Raji (cell line): Measurements from ENCODE around the gene MTR.

Experiments
- POLR2A ChIP-seq: IDR thresholded peaks from 2 replicates; pipeline ENCODE4 v1.6.1; 2011; ENCODE audit warnings: low read depth, low read length, control low read depth; ENCODE audit not compliant: insufficient read depth

MTR gene

DNA sequence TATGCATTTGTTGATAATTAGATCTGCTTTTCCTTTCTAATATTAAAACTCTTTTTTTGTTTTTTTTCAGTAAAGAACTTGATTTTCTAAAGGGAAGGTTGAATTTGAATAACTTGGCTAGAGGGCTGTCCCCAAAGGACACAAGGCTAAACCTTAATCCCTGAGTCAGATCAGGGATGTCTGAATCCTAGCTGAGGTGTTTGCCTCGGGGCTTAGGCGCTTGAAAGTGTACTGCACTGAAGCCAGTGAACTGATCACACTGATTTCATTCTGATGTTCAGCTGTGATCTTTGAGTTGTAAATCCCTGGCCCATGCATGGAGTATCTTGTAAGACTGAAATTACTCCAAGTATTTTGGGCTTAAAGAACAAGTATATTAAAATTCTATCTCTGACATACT lies 42.8 kb downstream of the MTR start:
- TF ChIP-seq POLR2A: no peak

- no peak for TF ChIP-seq POLR2A
Measured at GRCh38 chr1:236841341-236841740, 46.2 kb downstream of the MTR start.

- no peak for TF ChIP-seq POLR2A
Measured at GRCh38 chr1:236844499-236845271, 49.6 kb downstream of the MTR start.

DNA sequence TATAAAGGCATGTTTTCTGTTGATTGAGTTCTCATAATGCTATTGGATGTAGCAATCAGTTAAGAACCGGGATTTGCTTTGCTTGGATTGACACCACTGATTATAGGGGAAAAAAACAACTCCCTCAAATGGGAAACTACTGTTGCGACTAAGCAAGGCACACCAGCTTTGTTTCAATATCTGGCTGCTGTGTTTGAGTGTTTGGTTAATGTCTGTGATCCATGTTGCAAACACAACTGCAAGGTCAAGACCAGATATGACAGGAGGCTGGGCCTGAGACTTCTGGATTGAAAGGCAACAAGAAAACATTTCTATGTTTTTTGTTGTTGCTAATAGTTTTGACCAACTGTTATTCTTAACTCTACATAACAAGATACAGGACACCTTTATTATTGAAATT lies 50.7 kb downstream of the MTR start:
- TF ChIP-seq POLR2A: no peak

DNA sequence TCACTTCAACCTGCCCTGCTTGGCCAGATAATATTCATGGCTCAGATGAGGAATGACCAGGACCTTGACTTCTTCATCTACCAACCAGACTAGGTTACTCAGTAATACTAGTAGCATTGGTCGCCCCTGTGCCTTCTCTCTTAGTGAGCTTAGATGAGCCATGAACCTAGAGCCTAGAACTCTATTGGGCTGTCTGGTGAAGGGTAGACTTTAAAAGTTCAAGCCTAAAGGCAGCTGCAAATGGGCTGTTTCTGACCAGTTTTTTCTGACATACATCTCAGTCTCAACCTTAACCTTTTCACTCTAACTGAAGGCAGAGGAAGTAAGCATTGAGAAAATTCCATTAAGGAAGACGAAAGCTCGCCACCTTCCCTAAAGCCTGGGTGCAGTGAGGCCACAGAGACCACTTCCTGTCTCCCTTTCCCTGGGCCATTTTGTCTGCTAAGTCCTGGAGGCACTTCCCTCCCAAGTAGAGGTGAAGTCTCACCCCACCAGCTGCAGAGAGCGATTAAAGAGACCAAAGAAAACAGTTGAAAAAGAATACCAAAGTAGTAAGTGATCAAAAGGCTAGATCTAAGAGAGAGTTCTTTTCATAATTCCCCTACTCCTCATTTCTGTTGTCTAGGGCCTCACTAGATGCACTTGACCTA lies 53.3 kb downstream of the MTR start:
- TF ChIP-seq POLR2A: no peak

DNA sequence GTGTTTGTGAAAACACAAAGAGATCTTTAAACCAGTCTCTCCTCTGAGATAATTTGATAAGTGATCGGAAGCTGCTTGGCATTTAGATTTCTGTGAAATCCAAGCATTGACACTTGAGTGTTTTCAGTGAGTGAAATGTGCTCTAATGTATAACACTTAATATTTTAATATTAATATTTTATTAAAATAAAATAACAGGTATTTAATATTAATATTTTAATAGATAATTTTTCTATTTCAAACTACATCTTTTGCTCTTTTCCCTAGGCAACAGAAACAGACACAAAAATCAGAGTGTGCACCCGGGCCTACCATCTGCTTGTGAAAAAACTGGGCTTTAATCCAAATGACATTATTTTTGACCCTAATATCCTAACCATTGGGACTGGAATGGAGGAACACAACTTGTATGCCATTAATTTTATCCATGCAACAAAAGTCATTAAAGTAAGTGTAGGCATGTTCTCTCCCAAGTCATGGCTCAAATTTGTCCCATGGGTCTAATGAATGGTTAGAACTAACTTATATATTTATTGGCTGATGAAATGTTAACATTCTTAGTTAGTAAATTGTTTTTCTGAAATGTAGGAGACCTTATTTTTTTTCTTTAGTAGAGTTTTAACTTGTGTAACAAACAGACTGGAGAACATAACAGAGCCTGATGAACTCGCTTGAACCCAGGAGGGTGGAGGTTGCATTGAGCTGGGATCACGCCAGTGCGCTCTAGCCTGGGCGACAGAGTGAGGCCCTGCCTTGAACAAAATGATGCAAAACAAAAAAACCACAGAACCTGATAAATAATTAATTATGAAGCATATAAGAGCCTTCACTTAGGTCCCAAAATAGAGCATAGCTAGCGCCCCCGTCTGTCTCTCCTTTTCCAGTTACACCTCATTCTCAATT lies 55.2 kb downstream of the MTR start:
- no peak for TF ChIP-seq POLR2A

GRCh38 chr1:236851871-236852270 lies 56.8 kb downstream of the MTR start:
- TF ChIP-seq POLR2A: no peak

GRCh38 chr1:236853921-236854604 lies 59.0 kb downstream of the MTR start:
- no peak for TF ChIP-seq POLR2A

DNA sequence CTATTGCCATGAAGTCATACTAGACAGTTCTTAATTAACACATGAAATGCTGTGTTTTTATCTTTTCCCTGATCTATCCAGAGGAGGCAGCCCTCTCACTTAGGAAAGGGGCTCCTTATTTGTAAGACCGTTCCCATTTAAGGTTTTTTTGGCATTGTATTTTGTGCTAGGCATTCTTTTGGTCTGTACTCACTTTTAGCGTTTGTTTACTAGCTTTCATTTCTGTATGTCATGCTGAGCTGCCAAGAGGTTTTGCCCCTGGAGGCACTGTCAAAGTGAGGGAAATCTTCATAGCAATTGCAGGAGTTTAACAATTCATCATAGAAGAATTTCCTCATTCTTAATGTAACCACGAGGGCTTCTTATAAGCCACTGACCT lies 59.5 kb downstream of the MTR start:
- no peak for TF ChIP-seq POLR2A

- no peak for TF ChIP-seq POLR2A
Measured at GRCh38 chr1:236858165-236858564, 63.1 kb downstream of the MTR start.

- no peak for TF ChIP-seq POLR2A
Measured at GRCh38 chr1:236860101-236860500, 65.0 kb downstream of the MTR start.

DNA sequence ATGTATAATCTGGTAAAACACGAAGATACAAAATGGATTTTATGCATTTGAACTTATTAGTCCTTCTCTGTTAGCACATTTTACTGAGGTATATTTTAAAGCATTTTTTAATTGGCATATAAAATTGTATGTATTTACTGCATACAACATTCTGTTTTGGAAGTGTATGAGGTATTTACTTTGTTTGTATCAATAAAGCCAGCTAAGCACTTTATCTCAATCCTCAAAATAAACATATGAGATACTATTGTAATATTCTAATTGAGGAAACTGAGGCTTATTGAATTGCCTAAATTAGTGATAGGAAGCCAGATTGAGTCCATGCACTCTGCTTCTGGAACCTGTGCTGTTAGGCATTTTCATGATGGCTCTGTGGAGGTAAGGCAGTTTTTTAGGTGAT lies 65.6 kb downstream of the MTR start:
- no peak for TF ChIP-seq POLR2A

DNA sequence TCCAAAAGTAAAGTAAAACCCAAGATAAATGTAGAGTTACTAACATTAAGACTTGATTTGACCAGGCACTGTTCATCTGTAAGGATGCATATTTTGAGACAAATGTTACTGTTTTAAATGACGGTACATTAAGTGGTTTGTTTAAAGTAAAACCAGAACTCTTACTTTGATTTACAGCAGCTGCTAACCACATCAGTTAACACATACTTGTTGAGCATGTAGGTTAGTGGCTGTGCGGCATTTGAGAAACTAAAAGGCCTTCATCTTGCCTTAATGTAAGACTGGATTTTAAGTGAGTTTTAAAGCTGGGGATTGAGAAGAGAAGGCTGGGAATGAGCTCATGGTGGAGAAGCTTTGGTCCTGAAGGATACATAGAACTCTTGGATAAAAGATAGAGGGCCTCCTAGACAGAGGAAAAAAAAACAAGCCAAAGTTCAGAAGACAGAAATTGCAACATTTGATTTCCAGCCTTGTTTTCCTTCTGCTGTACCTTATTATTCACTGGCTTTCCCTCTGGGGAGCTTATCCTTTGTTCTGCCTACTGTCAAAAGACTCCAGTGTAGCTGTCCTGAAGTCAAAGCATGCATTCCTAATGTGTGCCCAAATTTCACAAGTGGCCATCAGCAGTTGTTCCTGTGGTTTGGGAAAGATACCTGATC lies 66.6 kb downstream of the MTR start:
- no peak for TF ChIP-seq POLR2A

DNA sequence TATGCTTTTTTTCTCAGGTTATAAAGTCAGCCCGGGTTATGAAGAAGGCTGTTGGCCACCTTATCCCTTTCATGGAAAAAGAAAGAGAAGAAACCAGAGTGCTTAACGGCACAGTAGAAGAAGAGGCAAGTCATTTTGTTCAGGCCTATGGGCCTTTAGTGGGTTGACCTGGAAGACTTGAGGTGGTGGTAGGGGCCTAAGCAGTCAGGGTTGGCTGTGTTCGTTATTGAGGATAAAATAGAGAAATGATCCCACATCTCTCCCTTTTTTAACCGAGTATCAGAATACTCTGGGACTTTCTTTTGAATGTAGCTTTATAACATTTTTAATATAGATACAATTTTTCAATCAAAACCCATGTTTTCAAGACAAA lies 67.1 kb downstream of the MTR start:
- TF ChIP-seq POLR2A: no peak
